Measurements from ENCODE around the gene NUP93.

Gene NUP93

GRCh38 chr16:56729735-56730662 lies at the start of gene NUP93:
TSS of gene NUP93 (plus strand) at chr16:56730129. CDS start at chr16:56748248, 18,119 bp downstream.
- peak; percentile 92 for DNase-seq (ENCODE audit: low spot score)

DNA sequence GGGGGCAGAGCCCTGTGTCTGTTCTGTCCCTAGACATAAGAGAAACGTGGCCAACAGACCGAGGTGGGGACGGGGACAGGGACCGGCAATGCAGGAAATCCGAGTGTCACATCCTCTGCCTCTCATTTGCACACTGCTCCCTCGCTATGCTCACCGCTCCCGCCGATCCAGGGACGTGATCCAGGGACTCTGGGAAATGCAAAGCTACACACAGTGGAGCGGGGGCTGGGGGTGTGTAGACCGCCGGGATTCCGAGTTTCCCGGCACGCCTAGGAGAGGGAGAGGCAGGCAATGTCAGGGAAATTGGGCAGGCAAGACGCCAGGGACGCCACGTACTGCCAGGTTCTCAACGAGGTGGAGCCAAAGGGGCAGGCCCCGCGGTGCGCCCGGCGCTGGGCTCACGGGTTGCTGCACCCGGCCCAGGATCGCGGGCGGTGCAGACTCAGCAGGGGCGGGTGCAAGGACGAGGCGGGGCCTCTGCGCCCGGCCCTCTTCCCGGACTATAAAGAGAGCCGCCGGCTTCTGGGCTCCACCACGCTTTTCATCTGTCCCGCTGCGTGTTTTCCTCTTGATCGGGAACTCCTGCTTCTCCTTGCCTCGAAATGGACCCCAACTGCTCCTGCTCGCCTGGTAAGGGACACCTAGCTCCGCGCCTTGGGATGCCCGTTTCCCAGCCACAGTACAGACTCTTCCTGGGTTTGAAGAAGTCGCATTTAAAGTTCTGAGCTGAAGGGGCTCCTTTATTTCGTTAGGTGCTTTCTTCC lies 47.8 kb upstream of the NUP93 start, which contains the start of gene MT1X:
Gene MT1X, plus strand, starts transcription at position 532 of the 764 bp plus-strand sequence. Its CDS starts 71 bp downstream, at position 603.
- DNase-seq (ENCODE audit: low spot score), result peak; percentile 94

- no peak for DNase-seq (ENCODE audit: low spot score)
These were observed 47.1 kb upstream of the NUP93 start for GRCh38 chr16:56682703-56683397.

GRCh38 chr16:56683424-56684172 lies 46.3 kb upstream of the NUP93 start:
- DNase-seq (ENCODE audit: low spot score), result no peak

GRCh38 chr16:56684256-56684925 lies 45.5 kb upstream of the NUP93 start:
- no peak for DNase-seq (ENCODE audit: low spot score)

DNA sequence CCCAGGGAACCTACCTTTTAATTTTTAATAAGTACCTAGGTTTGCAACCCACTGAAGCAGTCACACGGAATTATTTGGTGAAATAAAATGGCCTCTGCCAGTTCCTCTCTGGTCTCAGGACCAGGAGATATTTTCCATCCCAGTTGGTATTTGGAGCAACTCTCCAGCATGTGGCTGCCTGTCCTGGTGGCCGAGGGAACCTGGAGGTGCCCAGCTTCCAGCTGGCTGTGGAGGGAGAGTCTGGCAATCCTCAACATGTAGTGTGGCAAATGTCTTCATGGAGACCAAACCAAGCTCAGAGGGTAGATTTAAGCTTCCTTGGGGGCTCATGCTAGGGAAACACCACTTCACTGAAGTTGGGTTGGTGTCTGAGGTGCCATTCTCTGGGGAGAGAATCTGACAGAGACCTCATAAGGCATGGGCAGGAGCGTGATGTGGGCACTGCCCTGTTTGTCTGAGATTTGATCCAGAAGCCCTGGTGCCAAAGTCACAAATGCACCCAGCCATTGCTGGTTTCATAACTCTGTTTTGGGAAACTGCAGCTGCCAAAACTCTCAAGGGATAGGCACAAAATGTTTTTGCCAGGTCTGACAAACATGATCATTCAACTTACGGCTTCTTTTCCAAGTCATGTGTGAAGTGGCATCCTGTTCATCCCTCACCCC lies 44.9 kb upstream of the NUP93 start:
- DNase-seq (ENCODE audit: low spot score), result no peak

DNA sequence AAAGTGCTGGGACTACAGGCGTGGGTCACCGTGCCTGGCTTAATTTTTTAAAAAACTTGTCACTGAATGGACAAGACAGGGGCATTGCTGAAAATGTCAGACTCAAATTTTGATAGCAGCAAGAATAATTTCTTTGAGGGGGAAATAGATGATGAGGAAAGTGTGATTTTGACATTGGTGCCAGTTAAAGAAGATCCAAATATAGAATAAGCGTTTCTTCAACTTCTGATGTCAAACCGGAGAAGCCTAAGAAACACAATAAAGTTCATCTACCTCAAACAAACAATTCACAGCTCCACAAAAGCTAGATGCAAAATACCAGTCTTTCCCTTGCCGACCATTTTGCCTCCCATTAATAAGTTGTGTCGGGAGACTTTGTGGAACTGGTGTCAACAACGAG lies 43.2 kb upstream of the NUP93 start:
- no peak for DNase-seq (ENCODE audit: low spot score)

DNA sequence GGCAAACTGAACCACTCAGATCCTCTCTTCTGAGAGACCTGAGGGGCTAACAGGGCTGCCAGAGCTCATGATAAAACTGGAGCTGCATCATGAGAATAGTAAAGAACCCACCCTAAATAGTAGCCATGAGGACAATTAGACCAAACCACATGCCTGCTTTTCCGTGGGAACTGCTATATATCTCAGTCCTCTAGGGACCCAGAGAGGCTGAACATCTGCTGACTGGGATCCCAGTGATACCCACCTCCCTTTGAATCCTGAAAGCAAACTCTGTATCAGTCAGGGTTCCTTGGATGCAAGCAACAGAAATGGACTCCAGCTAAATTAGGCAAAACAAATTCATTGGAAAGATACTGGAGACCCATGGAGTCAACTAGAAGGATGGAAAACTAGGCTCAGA lies 41.2 kb upstream of the NUP93 start:
- no peak for DNase-seq (ENCODE audit: low spot score)

DNA sequence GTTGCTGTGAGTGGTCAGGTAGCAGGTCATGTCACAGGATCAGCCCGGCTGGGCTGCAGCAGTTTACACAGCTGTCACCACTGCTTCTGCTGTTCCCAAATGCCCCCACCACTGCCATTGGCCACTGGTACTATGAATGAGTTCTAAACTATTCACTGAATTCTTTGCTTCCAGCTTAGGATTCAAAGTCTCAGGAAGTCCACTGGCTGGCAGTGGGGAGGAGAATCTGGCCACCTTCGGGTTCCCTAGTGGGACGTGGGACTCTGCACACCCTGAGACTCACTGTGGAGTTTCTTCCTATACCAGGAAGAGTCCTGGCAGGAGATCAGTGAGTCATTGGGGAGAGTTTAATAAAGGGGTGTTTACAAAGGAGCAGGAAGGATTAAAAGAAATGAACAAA lies 40.8 kb upstream of the NUP93 start:
- no peak for DNase-seq (ENCODE audit: low spot score)

DNA sequence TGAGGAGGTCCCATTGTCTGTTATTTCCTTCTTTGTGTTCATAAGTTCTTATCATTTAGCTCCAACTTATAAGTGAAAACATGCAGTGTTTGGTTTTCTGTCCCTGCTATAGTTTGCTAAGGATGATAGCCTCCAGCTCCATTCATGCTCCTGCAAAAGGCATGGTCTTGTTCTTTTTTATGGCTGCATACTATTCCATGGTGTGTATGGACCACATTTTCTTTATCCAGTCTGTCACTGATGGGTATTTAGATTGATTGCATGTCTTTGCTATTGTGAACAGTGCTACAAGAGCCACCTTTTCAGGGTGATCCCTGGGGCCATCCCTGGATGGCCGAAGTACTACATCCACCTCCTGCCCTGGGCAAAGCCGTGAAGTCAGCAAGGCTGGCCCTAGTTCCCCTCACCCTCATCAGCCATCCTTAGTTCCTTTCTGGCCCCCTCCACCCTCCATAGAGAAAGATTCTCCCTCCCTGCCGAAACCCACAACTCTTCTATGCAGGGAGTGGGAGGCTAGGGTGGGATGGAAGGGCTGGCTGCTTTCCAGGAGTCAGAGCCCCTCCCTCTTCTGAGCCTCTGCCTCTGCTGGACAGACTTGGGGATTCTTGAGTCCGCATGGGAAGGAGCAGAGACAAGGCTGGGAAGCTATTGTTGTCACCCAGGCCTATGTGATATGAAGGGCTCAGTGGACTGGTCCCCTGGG lies 39.4 kb upstream of the NUP93 start:
- no peak for DNase-seq (ENCODE audit: low spot score)

GRCh38 chr16:56691885-56692284 lies 38.0 kb upstream of the NUP93 start:
- no peak for DNase-seq (ENCODE audit: low spot score)

- DNase-seq (ENCODE audit: low spot score), result no peak
These were observed 34.7 kb upstream of the NUP93 start for GRCh38 chr16:56695246-56695645.

DNA sequence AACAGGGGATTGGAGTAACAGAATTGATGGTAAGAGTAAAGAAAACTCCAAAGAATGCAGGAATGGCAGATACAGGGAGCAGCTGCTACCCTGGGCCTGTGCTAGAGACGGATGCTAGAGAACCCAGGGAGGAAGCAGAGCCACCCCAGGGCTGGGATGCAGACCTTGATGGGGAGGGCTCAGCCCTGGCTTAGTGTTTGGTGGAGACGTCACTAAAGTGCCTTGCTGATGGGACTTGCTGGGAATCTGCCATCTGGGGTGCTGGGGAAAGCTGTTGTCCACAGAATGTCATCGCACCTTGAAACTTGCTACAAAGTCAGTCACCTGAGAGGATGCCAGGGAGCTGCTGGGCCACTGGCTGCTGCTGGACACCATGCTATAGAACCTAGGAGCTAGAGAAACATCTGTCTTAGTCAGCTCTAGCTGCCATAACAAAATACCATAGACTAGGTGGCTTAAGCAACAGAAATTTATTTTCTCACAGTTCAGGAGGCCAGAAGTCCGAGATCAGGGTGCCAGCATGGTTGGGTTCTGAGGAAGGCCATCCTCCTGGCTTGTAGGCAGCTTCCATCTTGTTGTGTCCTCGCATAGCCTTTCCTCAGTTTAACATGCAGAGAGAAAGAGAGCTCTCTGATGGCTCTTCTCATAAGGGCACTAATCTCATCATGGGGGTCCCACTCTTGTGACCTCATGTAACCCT lies 32.3 kb upstream of the NUP93 start:
- DNase-seq (ENCODE audit: low spot score), result no peak

DNA sequence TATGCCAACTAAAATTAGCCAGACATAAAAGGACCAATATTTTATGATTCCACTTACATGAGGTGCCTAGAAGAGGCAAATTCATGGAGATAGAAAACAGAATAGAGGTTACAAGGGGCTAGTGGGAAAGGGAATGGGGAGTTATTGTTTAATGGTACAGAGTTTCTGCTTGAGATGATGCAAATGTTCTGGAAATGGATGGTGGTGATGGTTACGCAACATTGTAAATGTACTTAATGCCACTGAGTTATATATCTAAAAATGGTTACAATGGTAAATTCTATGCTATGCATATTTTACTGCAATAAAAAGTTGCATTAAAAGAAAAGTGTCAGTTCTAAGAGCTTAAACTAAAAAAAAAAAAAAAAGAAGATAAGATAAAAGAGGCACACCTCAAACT lies 29.7 kb upstream of the NUP93 start:
- no peak for DNase-seq (ENCODE audit: low spot score)

DNA sequence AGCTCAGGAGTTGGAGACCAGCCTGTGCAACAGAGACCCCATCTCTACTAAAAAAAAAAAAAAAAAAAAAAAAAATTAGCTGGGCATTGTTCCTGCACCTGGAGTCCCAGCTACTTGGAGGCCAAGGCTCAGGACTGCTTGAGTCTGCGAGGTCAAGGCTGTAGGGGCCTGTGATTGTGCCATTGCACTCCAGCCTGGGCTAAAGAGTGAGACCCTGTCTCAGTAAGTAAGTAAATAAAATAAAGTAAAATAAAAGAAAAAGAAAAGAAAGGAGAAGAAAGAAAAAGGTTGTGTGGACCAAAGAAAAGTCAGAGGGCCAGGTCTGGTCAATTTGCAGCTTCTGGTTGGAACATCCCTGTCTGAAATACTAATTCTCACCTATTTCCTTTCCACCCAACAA lies 29.3 kb upstream of the NUP93 start:
- no peak for DNase-seq (ENCODE audit: low spot score)

DNA sequence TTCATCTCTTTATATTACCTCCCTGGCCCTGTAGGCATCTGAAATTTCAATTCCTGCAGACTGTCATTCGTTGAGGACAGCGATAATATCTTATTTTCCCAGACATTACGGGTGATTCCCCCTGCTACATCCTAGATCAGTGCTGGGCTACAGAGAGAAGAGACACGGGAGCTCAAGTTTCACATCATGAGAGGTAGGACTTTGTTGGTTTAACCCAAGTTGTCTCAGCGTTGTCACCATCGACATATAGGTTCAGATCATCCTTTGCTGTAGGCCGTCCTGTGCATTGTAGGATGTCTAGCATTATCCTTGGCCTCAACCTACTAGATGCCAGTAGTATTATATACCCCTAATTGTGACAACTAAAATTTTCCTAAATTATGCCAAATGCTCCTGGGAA lies 28.4 kb upstream of the NUP93 start:
- DNase-seq (ENCODE audit: low spot score), result no peak

DNA sequence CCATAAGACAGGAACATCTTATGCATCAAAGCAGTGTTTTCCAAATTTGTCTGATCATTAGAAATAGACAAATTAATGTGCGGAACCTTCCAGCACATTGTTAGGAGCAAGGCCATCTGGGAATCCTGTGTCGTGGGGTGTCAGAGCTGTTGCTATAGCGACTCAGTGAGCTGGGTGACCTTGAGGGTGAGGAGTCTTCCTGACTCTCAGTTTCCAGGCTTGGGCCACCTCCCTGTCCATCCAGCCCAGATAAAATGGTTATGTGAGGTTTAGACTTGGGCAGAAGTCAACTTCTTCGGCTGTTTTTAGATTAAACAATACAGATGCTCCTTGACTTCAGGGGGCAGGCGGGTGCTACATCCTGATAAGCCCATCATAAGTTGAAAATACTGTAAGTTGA lies 27.1 kb upstream of the NUP93 start:
- no peak for DNase-seq (ENCODE audit: low spot score)

GRCh38 chr16:56708525-56709442 lies 21.1 kb upstream of the NUP93 start:
- no peak for DNase-seq (ENCODE audit: low spot score)

Measured in Ammon's horn (tissue), 1 donor.